BLaER1 treated with 17β-estradiol and CSF1 and Interleukin-3, amounts not matched to agents 10 nM and 100 nM (cell line): ENCODE results near the gene ATP13A3.

ENCODE experiments used
- H3K27ac ChIP-seq, 11 experiments: shearing (Covaris generic); formaldehyde crosslinking; 2 replicates each; pipeline ENCODE4 v1.8.1; 2022
- H3K27me3 ChIP-seq, 11 experiments: shearing (Covaris generic); formaldehyde crosslinking; 2 replicates each; pipeline ENCODE4 v1.8.1; 2022
- H3K36me3 ChIP-seq, 11 experiments: shearing (Covaris generic); formaldehyde crosslinking; 2 replicates each; pipeline ENCODE4 v1.8.1; 2022
- H3K4me1 ChIP-seq, 10 experiments: shearing (Covaris generic); formaldehyde crosslinking; 2 replicates each; pipeline ENCODE4 v1.8.1; 2022
- H3K4me2 ChIP-seq, 11 experiments: shearing (Covaris generic); formaldehyde crosslinking; 2 replicates each; pipeline ENCODE4 v1.8.1; 2022
- H3K4me3 ChIP-seq, 10 experiments: shearing (Covaris generic); formaldehyde crosslinking; 2 replicates each; pipeline ENCODE4 v1.8.1; 2022
- H3K9ac ChIP-seq, 11 experiments: shearing (Covaris generic); formaldehyde crosslinking; 2 replicates each; pipeline ENCODE4 v1.8.1; 2022
- H3K9me3 ChIP-seq, 11 experiments: shearing (Covaris generic); formaldehyde crosslinking; replicated peaks in 1 of 11; 2 replicates each; pipeline ENCODE4 v1.8.1; 2022
- H4K20me1 ChIP-seq, 11 experiments: shearing (Covaris generic); formaldehyde crosslinking; 2 replicates each; pipeline ENCODE4 v1.8.1; 2022
- Cebpa-rat ChIP-seq, 11 experiments: shearing (Covaris generic); IDR thresholded peaks; 2 replicates each; pipeline ENCODE4 v1.8.1; 2022

ATP13A3 gene

GRCh38 chr3:194367992-194368841 is 118.6 kb downstream of the ATP13A3 start:
- Histone ChIP-seq H3K27ac (peak overlapping the region in 8 of 11 experiments; percentile 13 to 90 (median 58); a peak in 12 of 22 replicates), H3K9me3 (peaks cover 0 to 3% (median 0%) of the 10 kb centered on the region in 11 experiments; a peak in 1 of 22 replicates), H3K36me3 (no peaks in the 10 kb centered on the region), H3K4me2 (peak overlapping the region; percentile 52 to 96 (median 76)), H3K27me3 (peaks cover 0 to 29% (median 0%) of the 10 kb centered on the region in 11 experiments; a peak in 10 of 22 replicates), H3K4me3 (peak overlapping the region in 2 of 10 experiments; percentile 31 to 48; a peak in 1 of 20 replicates), H3K4me1 (peaks cover 36 to 83% (median 73%) of the 10 kb centered on the region in 10 experiments), H3K9ac (peak overlapping the region in 4 of 11 experiments; percentile 40 to 72 (median 61); a peak in 8 of 22 replicates), H4K20me1 (no peaks in the 10 kb centered on the region)
- TF ChIP-seq Cebpa-rat (IDR thresholded peaks at IDR 0.05), result no peak

GRCh38 chr3:194365978-194366490 is 120.8 kb downstream of the ATP13A3 start:
- no peak for TF ChIP-seq Cebpa-rat (IDR thresholded peaks at IDR 0.05)
- Histone ChIP-seq H3K4me3 (no peak overlapping the region), H3K4me2 (peak overlapping the region in 8 of 11 experiments; percentile 66 to 96 (median 81); a peak in 15 of 22 replicates), H3K9me3 (peaks cover 0 to 3% (median 0%) of the 10 kb centered on the region in 11 experiments; a peak in 1 of 22 replicates), H4K20me1 (no peaks in the 10 kb centered on the region), H3K27me3 (peaks cover 0 to 29% (median 0%) of the 10 kb centered on the region in 11 experiments; a peak in 10 of 22 replicates), H3K27ac (peak overlapping the region in 3 of 11 experiments; percentile 11 to 90 (median 78); a peak in 5 of 22 replicates), H3K9ac (peak overlapping the region in 1 of 11 experiments; percentile 18; a peak in 1 of 22 replicates), H3K36me3 (no peaks in the 10 kb centered on the region; a peak in 1 of 22 replicates), H3K4me1 (peaks cover 36 to 99% (median 75%) of the 10 kb centered on the region in 10 experiments)

- peak overlapping the region in 9 of 11 experiments; percentile 13 to 96 (median 76); a peak in 15 of 22 replicates for H3K4me2 ChIP-seq
- H3K36me3 ChIP-seq, result peaks cover 0 to 3% (median 0%) of the 10 kb centered on the region in 11 experiments; a peak in 2 of 22 replicates
- peaks cover 0 to 8% (median 0%) of the 10 kb centered on the region in 11 experiments; a peak in 7 of 22 replicates for H3K9me3 ChIP-seq
- peaks cover 36 to 99% (median 72%) of the 10 kb centered on the region in 10 experiments for H3K4me1 ChIP-seq
- H3K9ac ChIP-seq, result peak overlapping the region in 2 of 11 experiments; percentile 18 to 37; a peak in 3 of 22 replicates
- peaks cover 0 to 27% (median 0%) of the 10 kb centered on the region in 11 experiments; a peak in 10 of 22 replicates for H3K27me3 ChIP-seq
- no peak overlapping the region for H3K4me3 ChIP-seq
- TF ChIP-seq Cebpa-rat (IDR thresholded peaks at IDR 0.05), result no peak
- H4K20me1 ChIP-seq, result no peaks in the 10 kb centered on the region
- H3K27ac ChIP-seq, result peak overlapping the region in 4 of 11 experiments; percentile 9 to 90 (median 44); a peak in 5 of 22 replicates
Observed at GRCh38 chr3:194365526-194365925, 121.3 kb downstream of the ATP13A3 start.

GRCh38 chr3:194364652-194365434 is 122.0 kb downstream of the ATP13A3 start:
- Histone ChIP-seq H3K9ac (peak overlapping the region in 4 of 11 experiments; percentile 18 to 46 (median 40); a peak in 5 of 22 replicates), H3K9me3 (peaks cover 0 to 15% (median under 1%) of the 10 kb centered on the region in 11 experiments; a peak in 10 of 22 replicates), H3K27me3 (peaks cover 0 to 21% (median 0%) of the 10 kb centered on the region in 11 experiments; a peak in 10 of 22 replicates), H3K27ac (peak overlapping the region in 4 of 11 experiments; percentile 3 to 90 (median 44); a peak in 5 of 22 replicates), H3K36me3 (peaks cover 0 to 10% (median 0%) of the 10 kb centered on the region in 11 experiments; a peak in 6 of 22 replicates), H3K4me2 (peak overlapping the region; percentile 13 to 96 (median 68); a peak in 20 of 22 replicates), H4K20me1 (no peaks in the 10 kb centered on the region), H3K4me1 (peaks cover 31 to 99% (median 65%) of the 10 kb centered on the region in 10 experiments), H3K4me3 (no peak overlapping the region; a peak in 1 of 20 replicates)
- TF ChIP-seq Cebpa-rat (IDR thresholded peaks at IDR 0.05), result no peak

GRCh38 chr3:194364314-194364651 is 122.5 kb downstream of the ATP13A3 start:
- Histone ChIP-seq H3K9me3 (peaks cover 0 to 21% (median 6%) of the 10 kb centered on the region in 11 experiments; a peak in 10 of 22 replicates), H3K4me2 (peak overlapping the region; percentile 13 to 96 (median 68); a peak in 19 of 22 replicates), H3K27me3 (peaks cover 0 to 16% (median 0%) of the 10 kb centered on the region in 11 experiments; a peak in 9 of 22 replicates), H3K4me3 (no peak overlapping the region; a peak in 1 of 20 replicates), H3K9ac (peak overlapping the region in 2 of 11 experiments; percentile 37 to 46; a peak in 3 of 22 replicates), H3K4me1 (peaks cover 25 to 99% (median 61%) of the 10 kb centered on the region in 10 experiments), H4K20me1 (no peaks in the 10 kb centered on the region), H3K36me3 (peaks cover 0 to 13% (median 0%) of the 10 kb centered on the region in 11 experiments; a peak in 6 of 22 replicates), H3K27ac (peak overlapping the region in 2 of 11 experiments; percentile 3 to 78; a peak in 1 of 22 replicates)
- no peak for TF ChIP-seq Cebpa-rat (IDR thresholded peaks at IDR 0.05)

GRCh38 chr3:194360568-194360967 is 126.2 kb downstream of the ATP13A3 start:
- H3K27ac ChIP-seq, result no peak overlapping the region
- H3K4me2 ChIP-seq, result peak overlapping the region in 3 of 11 experiments; percentile 45 to 90 (median 75); a peak in 7 of 22 replicates
- H3K9ac ChIP-seq, result no peak overlapping the region
- H3K4me1 ChIP-seq, result peaks cover 28 to 99% (median 60%) of the 10 kb centered on the region in 10 experiments
- peaks cover 0 to 18% (median 0%) of the 10 kb centered on the region in 11 experiments; a peak in 6 of 22 replicates for H3K36me3 ChIP-seq
- H4K20me1 ChIP-seq, result no peaks in the 10 kb centered on the region
- TF ChIP-seq Cebpa-rat (IDR thresholded peaks at IDR 0.05), result no peak
- H3K4me3 ChIP-seq, result no peak overlapping the region
- H3K9me3 ChIP-seq, result peaks cover 0 to 23% (median 9%) of the 10 kb centered on the region in 11 experiments; a peak in 10 of 22 replicates
- no peaks in the 10 kb centered on the region for H3K27me3 ChIP-seq

GRCh38 chr3:194357681-194358080 is 129.1 kb downstream of the ATP13A3 start:
- Histone ChIP-seq H3K4me2 (peak overlapping the region; percentile 42 to 90 (median 74)), H4K20me1 (no peaks in the 10 kb centered on the region)

More at GRCh38 chr3:194357681-194358080, 129.1 kb downstream of the ATP13A3 start:
- peak overlapping the region in 4 of 11 experiments; percentile 16 to 67 (median 48); a peak in 7 of 22 replicates for H3K27ac ChIP-seq
- no peaks in the 10 kb centered on the region for H3K27me3 ChIP-seq
- H3K9ac ChIP-seq, result peak overlapping the region in 3 of 11 experiments; percentile 0 to 50 (median 20); a peak in 5 of 22 replicates
- no peak for TF ChIP-seq Cebpa-rat (IDR thresholded peaks at IDR 0.05)
- H3K4me3 ChIP-seq, result no peak overlapping the region
- peaks cover 0 to 23% (median 9%) of the 10 kb centered on the region in 11 experiments; a peak in 10 of 22 replicates for H3K9me3 ChIP-seq
- H3K4me1 ChIP-seq, result peaks cover 25 to 99% (median 60%) of the 10 kb centered on the region in 10 experiments
- H3K36me3 ChIP-seq, result peaks cover 0 to 18% (median 0%) of the 10 kb centered on the region in 11 experiments; a peak in 6 of 22 replicates
